Measurements from ENCODE around the gene KLKB1.
A peak's percentile ranks its signal among the peaks of the same experiment; 100 is the strongest.

Gene KLKB1

DNA sequence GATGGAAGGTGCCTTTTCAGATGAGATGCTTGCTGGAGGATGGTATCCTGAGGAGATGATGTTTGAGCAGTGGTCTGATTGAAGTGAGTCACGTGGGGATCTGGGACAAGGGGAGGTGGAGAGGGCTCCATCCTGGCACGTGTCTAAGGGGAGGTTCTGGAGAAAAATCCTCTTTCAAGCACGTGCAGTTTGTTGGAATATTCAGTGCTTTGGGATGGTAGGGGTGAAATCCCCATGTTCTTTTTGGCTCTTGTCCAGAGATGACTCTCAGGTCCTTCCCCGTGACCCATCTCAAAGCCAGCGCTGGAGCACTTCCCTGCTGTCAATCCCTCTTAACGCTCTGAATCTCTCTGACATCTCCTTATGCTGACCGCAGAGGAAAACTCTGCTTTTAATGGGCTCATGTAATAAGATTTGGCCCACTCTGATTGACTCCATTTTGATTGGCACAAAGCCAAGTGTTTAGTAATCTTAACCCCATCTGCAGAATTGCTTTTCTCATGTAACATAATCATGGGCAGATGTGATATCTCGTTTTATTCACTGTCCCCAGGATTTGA lies 10.8 kb upstream of the KLKB1 start (continued):
- TF ChIP-seq KLF7 (tag by site-specific recombination; IDR thresholded peaks at IDR 0.05; ENCODE audit: borderline replicate concordance) (no peak), ZNF311 (tag by site-specific recombination; IDR thresholded peaks at IDR 0.05; ENCODE audit: borderline replicate concordance) (no peak), ZNF530 (tag by site-specific recombination; IDR thresholded peaks at IDR 0.05; ENCODE audit: low read depth) (no peak), ZNF37A (tag by site-specific recombination; IDR thresholded peaks at IDR 0.05) (peak; percentile 78), ZFP37 (tag by site-specific recombination; IDR thresholded peaks at IDR 0.05) (no peak), ZNF223 (tag by site-specific recombination; IDR thresholded peaks at IDR 0.05) (no peak), ZNF785 (tag by site-specific recombination; IDR thresholded peaks at IDR 0.05) (no peak), ZNF510 (tag by site-specific recombination; IDR thresholded peaks at IDR 0.05; ENCODE audit: insufficient replicate concordance) (no peak), ZNF175 (tag by site-specific recombination; IDR thresholded peaks at IDR 0.05) (no peak), ZNF423 (tag by site-specific recombination; IDR thresholded peaks at IDR 0.05) (no peak), MYNN (tag by site-specific recombination; IDR thresholded peaks at IDR 0.05; ENCODE audit: borderline replicate concordance) (no peak), BCL11B (tag by site-specific recombination; IDR thresholded peaks at IDR 0.05; ENCODE audit: low read depth) (no peak), GLIS1 (tag by site-specific recombination; IDR thresholded peaks at IDR 0.05) (no peak), ZNF416 (tag by site-specific recombination; IDR thresholded peaks at IDR 0.05) (no peak), RBAK (tag by site-specific recombination; IDR thresholded peaks at IDR 0.05) (no peak), KLF9 (tag by site-specific recombination; IDR thresholded peaks at IDR 0.05; ENCODE audit: low read depth) (no peak), ZNF629 (tag by site-specific recombination; IDR thresholded peaks at IDR 0.05) (peak; percentile 55), ZBTB21 (tag by site-specific recombination; IDR thresholded peaks at IDR 0.05) (no peak), ZNF350 (tag by site-specific recombination; IDR thresholded peaks at IDR 0.05) (peak; percentile 80), ZNF132 (tag by site-specific recombination; IDR thresholded peaks at IDR 0.05; ENCODE audit: borderline replicate concordance) (peak; percentile 50; the same call in 1 of the 2 replicates), ZNF585B (tag by site-specific recombination; IDR thresholded peaks at IDR 0.05) (no peak), YY2 (tag by site-specific recombination; IDR thresholded peaks at IDR 0.05) (no peak), ZNF239 (tag by site-specific recombination; IDR thresholded peaks at IDR 0.05) (no peak), ZNF426 (tag by site-specific recombination; IDR thresholded peaks at IDR 0.05) (no peak), GFI1B (tag by site-specific recombination; IDR thresholded peaks at IDR 0.05) (peak; percentile 76), ZIC2 (tag by site-specific recombination; IDR thresholded peaks at IDR 0.05) (no peak)
- TF ChIP-seq, protein P1, sequence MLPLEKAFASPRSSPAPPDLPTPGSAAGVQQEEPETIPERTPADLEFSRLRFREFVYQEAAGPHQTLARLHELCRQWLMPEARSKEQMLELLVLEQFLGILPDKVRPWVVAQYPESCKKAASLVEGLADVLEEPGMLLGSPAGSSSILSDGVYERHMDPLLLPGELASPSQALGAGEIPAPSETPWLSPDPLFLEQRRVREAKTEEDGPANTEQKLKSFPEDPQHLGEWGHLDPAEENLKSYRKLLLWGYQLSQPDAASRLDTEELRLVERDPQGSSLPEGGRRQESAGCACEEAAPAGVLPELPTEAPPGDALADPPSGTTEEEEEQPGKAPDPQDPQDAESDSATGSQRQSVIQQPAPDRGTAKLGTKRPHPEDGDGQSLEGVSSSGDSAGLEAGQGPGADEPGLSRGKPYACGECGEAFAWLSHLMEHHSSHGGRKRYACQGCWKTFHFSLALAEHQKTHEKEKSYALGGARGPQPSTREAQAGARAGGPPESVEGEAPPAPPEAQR (tag by site-specific recombination; IDR thresholded peaks at IDR 0.05): no peak
- TF ChIP-seq, protein P2, sequence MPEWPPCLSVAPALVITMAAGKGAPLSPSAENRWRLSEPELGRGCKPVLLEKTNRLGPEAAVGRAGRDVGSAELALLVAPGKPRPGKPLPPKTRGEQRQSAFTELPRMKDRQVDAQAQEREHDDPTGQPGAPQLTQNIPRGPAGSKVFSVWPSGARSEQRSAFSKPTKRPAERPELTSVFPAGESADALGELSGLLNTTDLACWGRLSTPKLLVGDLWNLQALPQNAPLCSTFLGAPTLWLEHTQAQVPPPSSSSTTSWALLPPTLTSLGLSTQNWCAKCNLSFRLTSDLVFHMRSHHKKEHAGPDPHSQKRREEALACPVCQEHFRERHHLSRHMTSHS (tag by site-specific recombination; IDR thresholded peaks at IDR 0.05): no peak
- TF ChIP-seq, protein P3, sequence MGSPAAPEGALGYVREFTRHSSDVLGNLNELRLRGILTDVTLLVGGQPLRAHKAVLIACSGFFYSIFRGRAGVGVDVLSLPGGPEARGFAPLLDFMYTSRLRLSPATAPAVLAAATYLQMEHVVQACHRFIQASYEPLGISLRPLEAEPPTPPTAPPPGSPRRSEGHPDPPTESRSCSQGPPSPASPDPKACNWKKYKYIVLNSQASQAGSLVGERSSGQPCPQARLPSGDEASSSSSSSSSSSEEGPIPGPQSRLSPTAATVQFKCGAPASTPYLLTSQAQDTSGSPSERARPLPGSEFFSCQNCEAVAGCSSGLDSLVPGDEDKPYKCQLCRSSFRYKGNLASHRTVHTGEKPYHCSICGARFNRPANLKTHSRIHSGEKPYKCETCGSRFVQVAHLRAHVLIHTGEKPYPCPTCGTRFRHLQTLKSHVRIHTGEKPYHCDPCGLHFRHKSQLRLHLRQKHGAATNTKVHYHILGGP (tag by site-specific recombination; IDR thresholded peaks at IDR 0.05): peak; percentile 50; the same call in 1 of the 2 replicates
- TF ChIP-seq, protein P4, sequence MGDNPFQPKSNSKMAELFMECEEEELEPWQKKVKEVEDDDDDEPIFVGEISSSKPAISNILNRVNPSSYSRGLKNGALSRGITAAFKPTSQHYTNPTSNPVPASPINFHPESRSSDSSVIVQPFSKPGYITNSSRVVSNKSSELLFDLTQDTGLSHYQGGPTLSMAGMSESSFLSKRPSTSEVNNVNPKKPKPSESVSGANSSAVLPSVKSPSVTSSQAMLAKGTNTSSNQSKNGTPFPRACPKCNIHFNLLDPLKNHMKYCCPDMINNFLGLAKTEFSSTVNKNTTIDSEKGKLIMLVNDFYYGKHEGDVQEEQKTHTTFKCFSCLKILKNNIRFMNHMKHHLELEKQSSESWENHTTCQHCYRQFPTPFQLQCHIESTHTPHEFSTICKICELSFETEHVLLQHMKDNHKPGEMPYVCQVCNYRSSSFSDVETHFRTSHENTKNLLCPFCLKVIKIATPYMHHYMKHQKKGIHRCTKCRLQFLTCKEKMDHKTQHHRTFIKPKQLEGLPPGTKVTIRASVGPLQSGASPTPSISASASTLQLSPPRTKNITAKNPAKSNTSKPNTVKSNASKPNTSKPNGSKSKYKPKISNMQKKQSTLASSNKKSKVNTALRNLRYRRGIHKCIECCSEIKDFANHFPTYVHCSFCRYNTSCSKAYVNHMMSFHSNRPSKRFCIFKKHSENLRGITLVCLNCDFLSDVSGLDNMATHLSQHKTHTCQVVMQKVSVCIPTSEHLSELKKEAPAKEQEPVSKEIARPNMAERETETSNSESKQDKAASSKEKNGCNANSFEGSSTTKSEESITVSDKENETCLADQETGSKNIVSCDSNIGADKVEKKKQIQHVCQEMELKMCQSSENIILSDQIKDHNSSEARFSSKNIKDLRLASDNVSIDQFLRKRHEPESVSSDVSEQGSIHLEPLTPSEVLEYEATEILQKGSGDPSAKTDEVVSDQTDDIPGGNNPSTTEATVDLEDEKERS (tag by site-specific recombination; IDR thresholded peaks at IDR 0.05): no peak
- TF ChIP-seq, protein P5, sequence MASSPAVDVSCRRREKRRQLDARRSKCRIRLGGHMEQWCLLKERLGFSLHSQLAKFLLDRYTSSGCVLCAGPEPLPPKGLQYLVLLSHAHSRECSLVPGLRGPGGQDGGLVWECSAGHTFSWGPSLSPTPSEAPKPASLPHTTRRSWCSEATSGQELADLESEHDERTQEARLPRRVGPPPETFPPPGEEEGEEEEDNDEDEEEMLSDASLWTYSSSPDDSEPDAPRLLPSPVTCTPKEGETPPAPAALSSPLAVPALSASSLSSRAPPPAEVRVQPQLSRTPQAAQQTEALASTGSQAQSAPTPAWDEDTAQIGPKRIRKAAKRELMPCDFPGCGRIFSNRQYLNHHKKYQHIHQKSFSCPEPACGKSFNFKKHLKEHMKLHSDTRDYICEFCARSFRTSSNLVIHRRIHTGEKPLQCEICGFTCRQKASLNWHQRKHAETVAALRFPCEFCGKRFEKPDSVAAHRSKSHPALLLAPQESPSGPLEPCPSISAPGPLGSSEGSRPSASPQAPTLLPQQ (tag by site-specific recombination; IDR thresholded peaks at IDR 0.05): 0 out of 2 replicates have a peak, but pooled peaks have one; percentile 26
- TF ChIP-seq, protein P6, sequence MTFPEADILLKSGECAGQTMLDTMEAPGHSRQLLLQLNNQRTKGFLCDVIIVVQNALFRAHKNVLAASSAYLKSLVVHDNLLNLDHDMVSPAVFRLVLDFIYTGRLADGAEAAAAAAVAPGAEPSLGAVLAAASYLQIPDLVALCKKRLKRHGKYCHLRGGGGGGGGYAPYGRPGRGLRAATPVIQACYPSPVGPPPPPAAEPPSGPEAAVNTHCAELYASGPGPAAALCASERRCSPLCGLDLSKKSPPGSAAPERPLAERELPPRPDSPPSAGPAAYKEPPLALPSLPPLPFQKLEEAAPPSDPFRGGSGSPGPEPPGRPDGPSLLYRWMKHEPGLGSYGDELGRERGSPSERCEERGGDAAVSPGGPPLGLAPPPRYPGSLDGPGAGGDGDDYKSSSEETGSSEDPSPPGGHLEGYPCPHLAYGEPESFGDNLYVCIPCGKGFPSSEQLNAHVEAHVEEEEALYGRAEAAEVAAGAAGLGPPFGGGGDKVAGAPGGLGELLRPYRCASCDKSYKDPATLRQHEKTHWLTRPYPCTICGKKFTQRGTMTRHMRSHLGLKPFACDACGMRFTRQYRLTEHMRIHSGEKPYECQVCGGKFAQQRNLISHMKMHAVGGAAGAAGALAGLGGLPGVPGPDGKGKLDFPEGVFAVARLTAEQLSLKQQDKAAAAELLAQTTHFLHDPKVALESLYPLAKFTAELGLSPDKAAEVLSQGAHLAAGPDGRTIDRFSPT (tag by site-specific recombination; IDR thresholded peaks at IDR 0.05): peak; percentile 43; the same call in 1 of the 2 replicates

Data from HEK293 (cell line).